GM12874 (cell line): ENCODE measurements around the gene ADCY5.

Experiments used
- TF ChIP-seq, protein P1 (sequence below): IDR thresholded peaks from 2 replicates; pipeline ENCODE4 v1.5.1; 2011; ENCODE audit warnings: low read depth, mild to moderate bottlenecking, control low read depth, low read length, moderate library complexity; ENCODE audit not compliant: insufficient read depth

The ADCY5 gene

DNA sequence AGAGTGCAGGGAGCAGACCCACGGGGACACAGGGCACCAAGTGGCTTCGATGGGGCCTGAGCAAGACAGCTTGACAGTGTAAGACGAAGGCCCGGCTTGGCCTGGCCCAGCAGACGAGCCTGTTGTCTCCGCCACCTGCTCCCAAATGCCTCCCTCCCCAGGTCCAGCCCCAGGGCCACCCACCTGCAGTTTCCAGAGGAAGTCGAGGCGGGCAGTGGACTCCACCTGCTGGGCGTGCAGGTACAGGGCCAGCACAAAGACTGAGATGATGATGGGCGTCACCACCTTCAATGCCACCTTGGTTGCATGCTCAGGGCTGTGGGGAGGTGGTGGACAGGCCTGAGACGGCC, 153.0 kb downstream of the ADCY5 start:
- TF ChIP-seq, protein P1, sequence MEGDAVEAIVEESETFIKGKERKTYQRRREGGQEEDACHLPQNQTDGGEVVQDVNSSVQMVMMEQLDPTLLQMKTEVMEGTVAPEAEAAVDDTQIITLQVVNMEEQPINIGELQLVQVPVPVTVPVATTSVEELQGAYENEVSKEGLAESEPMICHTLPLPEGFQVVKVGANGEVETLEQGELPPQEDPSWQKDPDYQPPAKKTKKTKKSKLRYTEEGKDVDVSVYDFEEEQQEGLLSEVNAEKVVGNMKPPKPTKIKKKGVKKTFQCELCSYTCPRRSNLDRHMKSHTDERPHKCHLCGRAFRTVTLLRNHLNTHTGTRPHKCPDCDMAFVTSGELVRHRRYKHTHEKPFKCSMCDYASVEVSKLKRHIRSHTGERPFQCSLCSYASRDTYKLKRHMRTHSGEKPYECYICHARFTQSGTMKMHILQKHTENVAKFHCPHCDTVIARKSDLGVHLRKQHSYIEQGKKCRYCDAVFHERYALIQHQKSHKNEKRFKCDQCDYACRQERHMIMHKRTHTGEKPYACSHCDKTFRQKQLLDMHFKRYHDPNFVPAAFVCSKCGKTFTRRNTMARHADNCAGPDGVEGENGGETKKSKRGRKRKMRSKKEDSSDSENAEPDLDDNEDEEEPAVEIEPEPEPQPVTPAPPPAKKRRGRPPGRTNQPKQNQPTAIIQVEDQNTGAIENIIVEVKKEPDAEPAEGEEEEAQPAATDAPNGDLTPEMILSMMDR: no peak

DNA sequence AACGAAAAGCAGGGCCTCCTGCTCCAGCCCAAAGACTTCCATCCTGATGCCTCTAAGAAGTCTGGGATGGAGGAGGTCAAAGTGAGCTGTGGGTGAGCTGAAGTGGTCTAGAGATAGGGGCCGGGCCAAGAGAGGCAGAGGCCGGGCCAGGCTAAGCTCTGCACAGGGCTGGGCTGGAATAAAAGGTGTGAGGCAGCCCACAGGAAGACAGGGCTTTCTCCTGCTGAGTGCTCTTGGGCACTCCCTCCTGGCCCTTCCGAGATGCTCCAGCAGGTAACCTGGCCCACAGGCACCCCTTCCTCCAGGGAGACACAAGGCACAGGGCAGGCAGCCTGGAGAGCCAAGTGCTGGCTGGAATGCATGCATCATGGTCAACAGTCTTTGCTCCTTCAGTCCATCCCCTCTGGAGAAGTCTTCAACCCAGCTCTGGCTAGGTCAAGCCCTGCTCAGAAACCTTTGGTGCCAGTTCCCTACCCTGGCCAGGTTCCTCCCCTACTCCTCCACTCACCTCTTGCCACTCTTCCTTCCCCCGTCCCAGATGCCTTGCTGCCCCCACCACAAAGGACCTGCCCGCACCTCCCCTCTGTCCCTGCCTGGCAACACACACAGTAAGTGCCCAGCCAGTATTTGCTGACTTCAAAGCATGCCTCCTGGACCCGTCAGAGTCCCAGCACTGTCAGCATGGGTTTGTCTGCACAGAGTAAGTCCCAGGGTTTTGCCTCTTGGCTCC, 153.6 kb downstream of the ADCY5 start:
- TF ChIP-seq, protein P1: no peak

GRCh38 chr3:123294296-123294938, 154.5 kb downstream of the ADCY5 start:
- TF ChIP-seq, protein P1: no peak

DNA sequence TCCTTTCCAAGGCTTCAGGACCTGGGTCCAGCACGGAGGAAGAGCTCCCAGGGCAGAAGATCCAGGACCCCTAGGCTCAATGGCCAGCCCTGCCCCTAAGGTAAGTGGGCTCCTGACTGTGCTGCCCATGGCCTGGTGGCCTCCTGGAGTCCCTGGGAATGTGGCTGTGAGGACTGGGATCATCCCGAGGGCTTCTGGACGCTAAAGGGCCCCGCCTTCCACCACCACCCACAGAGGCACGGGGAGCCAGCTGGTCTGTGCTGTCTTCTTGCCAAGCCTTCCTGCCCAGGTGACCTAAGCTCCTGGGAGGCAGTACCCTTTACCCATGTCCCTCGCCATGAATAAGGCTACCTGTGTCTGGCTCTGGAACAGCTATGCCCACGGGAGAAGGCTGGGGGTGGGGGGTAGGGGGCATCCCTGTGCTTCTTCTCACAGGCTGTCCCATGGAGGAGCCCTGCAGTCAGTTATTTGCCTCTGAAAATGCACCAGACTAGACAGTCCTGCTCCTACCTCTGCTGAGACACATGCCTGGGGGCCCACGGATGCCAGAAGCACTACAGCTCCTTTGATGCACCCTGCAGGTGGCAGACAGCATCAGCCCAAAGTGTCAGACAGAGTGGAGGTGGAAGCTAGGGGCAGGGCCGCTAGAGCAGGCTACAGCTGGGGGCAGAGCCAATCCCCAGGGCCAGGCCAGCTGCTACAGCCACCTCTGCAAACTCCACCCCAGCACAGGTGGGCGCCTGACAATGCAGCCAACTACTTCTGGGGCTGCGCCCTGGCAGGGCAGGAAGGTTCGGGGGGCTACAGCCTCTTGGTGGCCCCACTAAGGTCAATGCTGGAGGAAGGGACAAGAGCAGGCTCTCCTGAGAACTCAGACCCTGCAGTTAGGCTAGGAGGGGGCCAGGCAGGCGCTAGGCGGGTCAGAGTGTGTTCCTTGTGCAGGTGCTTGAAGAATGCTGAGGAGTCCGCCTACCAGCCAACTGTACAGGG, 156.3 kb downstream of the ADCY5 start:
- TF ChIP-seq, protein P1: no peak

DNA sequence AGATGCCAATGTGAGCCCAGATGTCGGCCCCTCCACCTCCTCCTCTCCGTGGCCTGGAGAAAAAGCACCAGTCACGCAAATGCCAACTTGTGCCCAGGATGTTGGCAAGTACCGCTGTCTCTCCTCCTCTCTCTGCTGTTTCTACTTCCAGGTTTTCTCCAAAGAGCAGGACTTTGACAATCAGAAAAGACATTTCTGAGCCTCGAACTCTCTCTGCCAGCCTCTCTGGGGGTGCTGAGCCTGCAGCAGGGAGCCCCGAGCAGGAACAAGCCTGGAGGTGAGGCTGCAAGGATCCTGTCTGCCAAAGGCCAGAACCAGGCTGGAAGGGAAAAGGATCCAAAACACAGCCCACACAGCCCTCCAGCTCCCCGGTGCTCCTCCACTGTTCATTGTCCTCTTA, 157.5 kb downstream of the ADCY5 start:
- TF ChIP-seq, protein P1: no peak

GRCh38 chr3:123290962-123291361, 157.9 kb downstream of the ADCY5 start:
- TF ChIP-seq, protein P1: no peak

DNA sequence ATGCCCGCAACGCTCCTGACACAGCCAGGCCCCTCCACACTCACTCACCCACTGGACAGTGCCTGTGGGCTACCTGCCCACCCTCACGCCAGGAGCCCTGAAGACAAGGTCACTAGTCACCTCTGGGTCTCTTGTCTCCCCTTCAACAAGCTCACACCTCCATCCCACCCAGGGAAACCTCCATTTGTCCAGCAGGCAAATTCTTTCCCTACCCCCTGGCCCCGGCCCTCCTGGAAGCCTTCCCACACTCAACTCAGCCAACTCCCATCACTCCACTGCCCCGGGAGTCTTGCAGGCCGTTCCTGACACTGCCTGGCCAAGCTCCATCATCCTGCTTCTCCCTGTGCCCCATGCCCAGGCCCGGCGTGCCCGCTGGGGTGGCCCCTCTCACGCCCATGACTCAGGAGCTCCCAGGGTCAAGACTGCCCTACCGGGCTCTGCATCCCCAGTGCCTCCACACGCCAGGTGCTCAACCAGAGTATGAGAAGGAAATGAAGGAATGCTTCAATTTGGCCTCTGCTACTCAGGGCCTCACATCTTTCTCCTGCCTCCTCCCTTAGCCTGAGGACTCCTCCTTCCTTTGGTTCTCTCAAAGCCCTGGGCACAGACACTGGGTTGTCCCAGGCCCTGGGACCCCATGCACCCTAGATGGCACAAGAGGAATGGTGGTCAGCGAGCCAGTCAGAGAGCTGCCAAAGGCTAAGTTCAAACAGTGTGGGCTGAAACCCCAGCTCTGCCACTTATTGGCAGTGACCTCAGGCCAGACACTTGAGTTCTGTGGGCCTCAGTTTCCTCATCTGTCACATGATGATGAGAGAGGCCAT, 158.6 kb downstream of the ADCY5 start:
- TF ChIP-seq, protein P1: no peak
